ENCODE measurements around the gene SOCS6. TPM values are rescaled to one million over a fixed set of nuclear protein-coding genes. Genes with fewer than 3 reads are reported as not detected.
"Not testable (repeated sequence)": the region's sequence is repeated elsewhere in the genome, so short reads cannot be mapped to it uniquely, and the experiment has no call there.

The SOCS6 gene
- total RNA-seq, 1 donor from 2014 or later, result 18.0 TPM

GRCh38 chr18:70355620-70356385 lies 67.0 kb downstream of the SOCS6 start:
- no peak for DNase-seq (ENCODE audit: low read depth in 2 of 2)

- peak in 1 of 2 donors; percentile 60 for DNase-seq (ENCODE audit: low read depth in 2 of 2)
Observed at GRCh38 chr18:70358105-70358406, 69.2 kb downstream of the SOCS6 start.

- DNase-seq (ENCODE audit: low read depth in 2 of 2), result no peak
Observed at GRCh38 chr18:70359071-70359470, 70.2 kb downstream of the SOCS6 start.

- DNase-seq (ENCODE audit: low read depth in 2 of 2), result no peak
Observed at GRCh38 chr18:70362258-70362657, 73.4 kb downstream of the SOCS6 start.

GRCh38 chr18:70363861-70364260 lies 75.0 kb downstream of the SOCS6 start:
- peak in 1 of 2 donors; percentile 47 for DNase-seq (ENCODE audit: low read depth in 2 of 2)

- no peak for DNase-seq (ENCODE audit: low read depth in 2 of 2)
Observed at GRCh38 chr18:70365361-70365760, 76.5 kb downstream of the SOCS6 start.

GRCh38 chr18:70366174-70366573 lies 77.3 kb downstream of the SOCS6 start:
- DNase-seq (ENCODE audit: low read depth in 2 of 2), result no peak

- no peak for DNase-seq (ENCODE audit: low read depth in 2 of 2)
Observed at GRCh38 chr18:70366670-70367069, 77.8 kb downstream of the SOCS6 start.

- not testable (repeated sequence) for DNase-seq (ENCODE audit: low read depth in 2 of 2)
Observed at GRCh38 chr18:70367344-70367743, 78.5 kb downstream of the SOCS6 start.

- no peak for DNase-seq (ENCODE audit: low read depth in 2 of 2)
Observed at GRCh38 chr18:70368903-70369302, 80.1 kb downstream of the SOCS6 start.

- no peak for DNase-seq (ENCODE audit: low read depth in 2 of 2)
Observed at GRCh38 chr18:70370762-70371733, 82.2 kb downstream of the SOCS6 start.

GRCh38 chr18:70371908-70372307 lies 83.1 kb downstream of the SOCS6 start:
- no peak for DNase-seq (ENCODE audit: low read depth in 2 of 2)

- no peak for DNase-seq (ENCODE audit: low read depth in 2 of 2)
Observed at GRCh38 chr18:70372450-70373041, 83.7 kb downstream of the SOCS6 start.

GRCh38 chr18:70373042-70373519 lies 84.2 kb downstream of the SOCS6 start:
- no peak for DNase-seq (ENCODE audit: low read depth in 2 of 2)

- DNase-seq (ENCODE audit: low read depth in 2 of 2), result no peak
Observed at GRCh38 chr18:70374154-70374553, 85.3 kb downstream of the SOCS6 start.

- DNase-seq (ENCODE audit: low read depth in 2 of 2), result no peak
Observed at GRCh38 chr18:70376137-70376913, 87.5 kb downstream of the SOCS6 start.

GRCh38 chr18:70376914-70377258 lies 88.0 kb downstream of the SOCS6 start:
- DNase-seq (ENCODE audit: low read depth in 2 of 2), result no peak

- no peak for DNase-seq (ENCODE audit: low read depth in 2 of 2)
Observed at GRCh38 chr18:70377317-70377799, 88.5 kb downstream of the SOCS6 start.

- DNase-seq (ENCODE audit: low read depth in 2 of 2), result no peak
Observed at GRCh38 chr18:70377857-70378701, 89.2 kb downstream of the SOCS6 start.
